CD1c-positive myeloid dendritic cell (primary cell): Measurements from ENCODE around the gene UNC5CL.
"Not testable (repeated sequence)": the region's sequence is repeated elsewhere in the genome, so short reads cannot be mapped to it uniquely, and the experiment has no call there.

Experiments used
- DNase-seq: peaks from one replicate; pipeline ENCODE4 v3.0.0-alpha.2; 2016; ENCODE audit errors: extremely low spot score

The UNC5CL gene

DNA sequence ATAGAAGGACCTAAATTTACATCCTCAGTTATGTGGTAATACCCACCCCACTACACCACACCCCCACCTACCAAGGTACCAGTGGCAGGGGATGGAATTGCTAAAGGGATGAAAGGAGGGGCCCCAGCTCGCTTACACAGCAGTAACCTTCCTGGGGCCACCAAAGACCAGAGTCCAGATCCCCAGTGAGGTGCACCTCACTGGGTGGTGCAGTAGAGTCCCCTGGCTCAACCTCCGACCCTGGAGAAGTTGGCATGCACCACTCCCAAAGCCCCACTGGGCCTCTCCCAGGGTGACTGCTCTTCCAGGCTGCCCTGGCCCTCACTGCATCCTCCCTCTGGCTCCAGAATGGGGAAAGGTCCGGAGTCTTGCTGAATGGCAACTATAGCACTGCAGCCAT lies 816 bp downstream of the UNC5CL start:
- DNase-seq = no peak

DNA sequence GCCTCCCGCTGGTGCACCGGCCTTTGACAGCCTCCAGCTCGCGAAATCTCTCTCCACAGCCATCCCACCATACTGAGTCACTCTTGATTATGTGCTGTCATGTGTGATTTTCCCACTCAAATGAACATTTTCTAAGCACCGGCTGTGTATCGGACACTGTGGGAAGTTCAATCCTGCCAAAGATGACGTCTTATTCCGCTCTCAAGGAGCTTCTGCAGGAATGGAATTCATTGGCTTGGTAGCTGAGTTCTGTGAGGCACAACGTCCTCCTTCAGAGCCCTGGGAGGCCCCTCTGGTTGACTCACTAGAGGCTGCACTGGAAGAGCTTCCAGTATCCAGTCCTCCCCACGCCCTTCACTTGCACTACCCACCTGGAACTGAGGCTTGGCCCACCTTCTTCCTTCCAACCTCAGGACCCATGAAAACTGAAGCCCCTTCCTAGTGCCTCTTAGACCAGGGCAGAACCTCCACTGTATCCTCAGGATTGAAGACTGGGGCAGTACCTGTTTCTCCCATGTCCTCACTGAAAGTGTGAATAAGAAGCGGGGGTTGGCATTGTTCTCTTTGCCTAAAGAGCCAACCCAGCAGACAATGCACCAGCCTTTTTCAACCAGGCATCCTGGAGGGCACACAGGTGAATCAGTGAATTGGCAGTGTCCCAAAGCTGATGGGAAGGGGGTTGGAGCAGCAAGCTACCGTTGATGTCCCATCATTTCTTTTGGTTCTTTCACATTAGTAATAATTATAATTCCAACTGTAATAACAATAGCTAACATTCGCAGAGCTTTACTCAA lies 1.7 kb downstream of the UNC5CL start:
- DNase-seq = no peak

DNA sequence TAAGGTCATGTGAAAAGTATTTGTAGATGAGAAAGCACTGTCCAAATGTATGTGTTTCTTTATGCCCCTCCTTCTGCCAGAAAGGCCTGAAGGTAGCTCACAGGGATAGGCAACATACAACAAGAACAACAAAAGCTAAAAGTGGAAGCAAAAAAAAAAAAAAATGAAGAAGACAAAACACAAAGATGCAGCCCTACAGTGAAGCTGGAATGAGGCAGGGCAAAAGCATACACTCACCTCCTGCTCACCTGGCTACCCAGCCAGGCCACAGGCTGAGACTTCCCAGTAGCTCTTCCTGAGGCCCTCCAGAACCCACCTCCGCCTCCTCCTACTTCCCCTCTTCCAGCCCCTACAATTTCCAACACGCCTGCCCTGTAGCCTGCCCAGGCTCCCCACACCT lies 2.4 kb downstream of the UNC5CL start:
- no peak for DNase-seq

DNA sequence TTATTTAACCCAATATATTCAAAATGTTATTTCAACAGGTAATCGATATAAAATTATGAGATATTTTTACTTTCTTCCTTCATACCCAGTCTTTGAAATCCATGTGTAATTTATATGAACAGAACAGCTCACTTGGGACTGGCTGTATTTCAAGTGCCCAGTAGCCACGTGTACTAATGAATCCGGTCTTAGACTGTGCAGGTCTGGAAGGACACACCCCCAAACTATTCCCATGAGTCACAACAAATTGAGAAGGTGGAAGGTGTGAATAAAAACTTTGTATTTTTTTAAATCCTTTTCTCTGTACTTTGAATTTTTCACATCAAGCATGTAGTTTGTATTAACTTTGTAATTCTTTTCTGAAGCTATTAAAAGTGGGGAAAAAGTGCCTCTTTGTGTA lies 2.8 kb downstream of the UNC5CL start:
- no peak for DNase-seq

DNA sequence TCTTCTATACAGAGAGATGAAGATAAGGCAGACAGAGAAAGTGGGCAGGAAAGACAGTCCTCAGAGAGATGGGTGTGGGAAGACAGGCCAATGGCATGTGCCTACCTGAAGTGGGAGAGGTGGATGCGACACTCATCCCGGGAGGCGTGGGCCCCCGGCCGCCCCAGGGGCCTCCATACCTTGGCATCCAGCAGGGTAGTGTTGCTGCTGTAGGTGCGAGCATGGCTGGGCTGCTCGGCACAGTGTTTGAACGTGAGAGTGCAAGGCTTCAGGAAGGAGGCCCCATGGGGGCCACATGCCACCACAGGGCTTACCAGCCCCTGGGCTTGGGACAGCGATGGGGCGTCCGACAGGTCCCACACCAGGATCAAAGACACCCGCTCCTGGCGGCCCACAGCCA lies 5.2 kb downstream of the UNC5CL start:
- no peak for DNase-seq

DNA sequence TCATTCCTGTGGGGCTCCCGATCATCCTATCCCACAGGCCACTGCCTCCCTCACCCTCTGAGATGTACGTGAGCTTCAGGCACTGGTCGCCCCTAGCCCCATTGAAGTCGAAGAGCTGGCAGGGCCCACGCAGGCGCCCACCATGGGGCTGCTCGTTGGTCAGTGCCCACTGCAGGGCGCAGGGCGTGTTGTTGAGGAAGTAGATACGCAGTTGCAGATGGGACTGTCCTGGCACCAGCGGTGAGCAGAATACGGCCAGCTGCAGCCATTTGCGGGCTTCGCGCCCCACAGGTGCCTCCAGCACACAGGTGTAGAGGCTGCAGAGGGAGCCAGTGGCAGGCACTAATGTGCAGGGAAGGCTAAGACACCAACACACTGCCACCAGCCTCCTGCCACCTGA lies 6.2 kb downstream of the UNC5CL start:
- DNase-seq = no peak

DNA sequence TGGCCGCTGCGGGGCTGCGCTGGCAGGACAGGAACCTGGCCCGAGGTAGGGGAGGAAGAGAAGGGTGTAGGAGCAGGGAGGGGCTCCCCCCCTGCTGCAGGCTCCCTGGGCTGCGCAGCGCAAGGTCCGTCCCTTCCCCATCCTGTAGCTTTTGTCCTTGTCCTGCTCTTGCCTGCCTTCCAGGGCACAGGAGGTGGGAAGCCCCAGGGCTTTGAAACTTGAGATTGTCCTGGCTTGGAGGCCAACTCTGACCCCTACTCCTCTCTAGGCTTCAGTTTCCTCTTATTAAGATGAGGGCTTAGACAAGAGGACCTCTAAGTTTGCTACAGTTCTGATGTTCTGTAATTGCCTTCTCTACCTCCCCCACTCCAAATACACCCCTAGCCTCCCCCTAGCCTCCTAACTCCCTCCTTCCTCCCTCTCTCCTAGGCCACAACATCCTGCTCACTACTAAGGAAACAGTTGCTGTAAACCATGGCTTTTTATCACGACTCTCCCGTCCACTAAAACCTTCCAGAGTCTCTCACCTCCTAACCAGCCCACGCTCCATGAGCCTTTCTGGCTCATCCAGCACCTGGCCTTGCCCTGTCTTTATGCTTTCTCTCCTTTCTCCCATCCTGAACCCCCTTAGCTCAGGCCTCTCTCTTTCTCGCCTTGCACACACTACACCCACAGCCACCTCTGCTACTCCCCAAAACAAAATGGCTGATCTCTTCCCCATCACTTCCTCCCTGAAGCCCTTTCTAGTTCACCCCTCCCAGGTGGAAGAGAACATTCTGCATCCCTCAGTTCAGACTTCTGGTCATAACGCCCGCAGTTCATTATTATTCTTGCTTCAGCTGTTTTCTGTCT lies 10.2 kb downstream of the UNC5CL start:
- DNase-seq = no peak

DNA sequence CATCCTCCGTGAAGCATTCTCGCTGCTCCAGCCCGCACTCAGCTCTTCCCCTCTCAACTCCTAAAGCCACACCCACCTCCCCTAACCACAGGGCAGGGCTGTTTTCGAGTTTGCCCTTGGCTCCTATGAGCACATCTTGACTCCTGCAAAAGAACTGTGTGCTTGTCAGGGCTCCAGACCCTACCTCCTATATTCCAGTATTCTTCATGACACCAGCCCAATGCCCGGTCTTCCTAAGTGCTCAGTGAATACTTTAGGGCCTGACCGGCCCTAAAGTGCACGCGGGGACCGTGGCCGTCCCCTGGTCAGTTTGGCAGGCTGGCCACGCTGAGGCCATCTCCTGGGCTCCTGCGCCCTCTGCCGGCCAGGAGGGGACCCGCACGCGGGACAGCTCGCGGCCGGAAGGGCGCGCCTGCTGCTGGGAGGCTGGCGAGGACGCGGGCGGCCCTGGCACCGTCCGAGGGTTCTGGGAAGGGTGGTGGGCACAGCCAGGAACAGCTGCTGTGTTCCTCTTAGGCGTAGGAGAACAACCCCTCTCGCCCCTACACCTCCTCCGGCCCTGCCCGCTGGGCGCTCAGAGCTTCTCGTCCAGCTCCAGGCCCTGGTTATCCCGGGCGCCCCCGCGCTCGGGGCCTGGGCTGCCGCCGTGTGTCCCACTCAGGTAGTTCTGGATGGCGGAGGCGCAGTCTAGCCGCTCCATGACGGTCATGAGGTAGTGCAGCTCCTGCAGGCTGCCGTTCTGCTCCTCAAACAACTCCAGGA lies 11.0 kb downstream of the UNC5CL start:
- peak; percentile 86 for DNase-seq

DNA sequence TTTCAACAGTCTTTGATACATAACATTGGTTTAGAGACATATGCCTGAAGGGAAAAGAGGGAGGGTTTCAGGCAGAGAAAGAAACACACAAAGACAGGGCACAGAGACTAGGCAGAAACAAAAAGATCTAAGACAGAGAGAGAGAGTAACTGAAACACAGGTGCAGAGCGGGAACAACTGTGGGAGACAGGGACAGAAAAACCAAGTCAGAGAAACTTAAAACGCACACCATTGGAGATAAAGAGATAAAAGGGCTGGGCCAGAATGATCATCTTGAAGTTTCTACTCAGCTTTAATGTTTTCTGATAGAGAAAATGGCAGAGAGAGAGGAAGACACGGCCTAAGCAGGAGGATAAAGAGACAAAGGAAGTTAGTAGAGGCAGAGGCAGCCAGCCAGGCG lies 11.8 kb downstream of the UNC5CL start:
- DNase-seq = no peak

DNA sequence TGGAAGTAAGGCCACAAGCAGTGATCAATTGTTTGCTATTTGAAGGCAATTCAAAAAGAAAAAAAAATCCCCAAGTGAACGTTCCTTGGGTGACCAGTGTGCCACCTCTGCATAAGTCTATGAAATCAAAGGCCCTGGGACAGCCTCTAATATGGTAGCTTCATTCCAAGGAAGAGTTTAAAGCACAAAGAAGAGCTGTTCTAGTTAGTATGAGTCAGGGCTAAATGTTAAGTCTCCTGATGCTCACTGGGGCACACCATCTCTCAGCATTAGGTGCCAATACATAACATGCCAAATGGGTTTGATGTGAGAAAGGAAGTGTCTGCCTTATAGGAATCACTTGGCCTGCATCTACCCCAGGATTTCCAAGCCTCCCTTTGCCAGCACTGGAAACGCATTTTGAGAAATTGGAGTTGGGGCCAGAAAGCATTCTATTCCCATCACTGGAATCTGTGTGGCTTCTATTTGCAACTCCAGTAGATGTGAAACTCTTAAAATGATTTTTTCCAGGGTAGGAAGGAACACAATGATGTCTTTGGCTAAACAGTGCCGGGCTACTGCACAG lies 13.0 kb downstream of the UNC5CL start:
- DNase-seq = no peak

DNA sequence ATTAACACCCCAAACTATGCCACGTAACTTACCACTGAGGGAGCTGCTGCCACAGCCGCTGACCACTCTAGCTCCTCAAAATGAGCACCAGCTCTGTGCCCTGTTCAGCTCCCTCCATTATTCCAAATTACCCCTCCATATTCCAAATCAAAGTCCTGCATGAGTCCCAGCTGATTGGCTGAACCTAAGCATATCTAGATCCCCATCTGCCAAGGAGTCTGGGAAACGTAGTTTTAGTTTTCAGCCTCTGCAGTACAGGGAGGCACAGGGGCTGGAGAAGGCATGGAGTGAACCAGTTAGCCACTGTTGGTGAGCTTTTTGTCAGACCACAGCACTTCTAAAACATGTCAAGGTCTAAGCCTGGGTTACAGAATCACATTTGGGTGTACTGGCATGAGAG lies 15.9 kb downstream of the UNC5CL start:
- DNase-seq = no peak

DNA sequence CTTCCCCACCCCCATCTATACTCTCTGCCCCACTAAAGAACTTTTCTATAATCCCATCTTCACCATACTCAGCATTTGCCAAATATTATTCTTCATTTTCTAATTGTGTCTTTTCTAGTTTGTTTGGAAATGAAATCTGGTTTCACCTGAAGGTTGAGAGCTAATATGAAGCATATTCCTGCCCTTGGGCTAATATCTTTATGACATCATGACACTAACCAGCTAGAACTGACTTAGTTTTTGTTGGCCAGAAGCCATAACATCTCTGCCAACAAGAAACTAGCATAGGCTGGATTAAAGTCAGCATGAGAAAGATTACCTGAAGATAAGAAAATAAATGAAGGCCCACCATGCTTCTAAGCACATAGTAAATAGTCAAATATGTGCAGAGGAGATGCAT lies 16.7 kb downstream of the UNC5CL start:
- DNase-seq = no peak

DNA sequence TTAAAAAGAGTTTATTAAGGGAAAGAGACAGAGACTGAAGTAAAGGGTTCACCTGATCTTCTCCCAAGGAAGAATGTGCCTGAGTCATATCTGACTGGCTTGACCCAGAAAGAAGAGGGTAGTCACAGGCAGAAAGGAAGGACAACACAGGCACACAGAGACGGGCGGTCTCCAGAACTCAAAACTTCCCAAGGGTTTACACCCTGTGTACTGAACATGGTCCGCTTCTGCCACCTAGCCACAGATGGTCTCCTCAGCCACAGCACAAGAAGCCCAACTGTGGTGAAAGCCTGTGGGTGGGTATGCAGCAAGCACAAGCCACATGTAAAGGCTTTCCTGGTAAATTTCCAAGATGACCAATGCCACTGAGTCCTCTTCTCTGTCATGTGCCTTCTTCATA lies 17.2 kb downstream of the UNC5CL start:
- DNase-seq = no peak

DNA sequence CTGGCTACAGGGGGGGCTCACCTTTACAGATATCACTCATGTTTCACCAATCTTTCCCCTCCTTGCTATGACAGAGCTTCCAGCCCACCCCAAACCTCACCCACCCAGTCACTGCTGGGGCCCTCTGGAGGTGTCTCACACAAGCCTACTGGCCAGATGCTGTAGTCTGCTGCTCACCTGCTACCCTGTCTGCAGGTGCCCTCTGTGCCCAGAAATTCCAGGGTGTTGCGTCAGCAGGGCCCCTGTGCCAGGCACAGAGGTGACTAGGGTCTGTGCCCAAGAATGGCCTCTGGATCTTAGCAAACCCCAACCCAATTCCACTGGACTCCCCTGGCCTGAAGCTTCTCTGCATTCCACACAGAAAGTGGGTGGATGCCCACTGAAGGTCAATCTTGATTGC lies 21.4 kb downstream of the UNC5CL start:
- DNase-seq = no peak

DNA sequence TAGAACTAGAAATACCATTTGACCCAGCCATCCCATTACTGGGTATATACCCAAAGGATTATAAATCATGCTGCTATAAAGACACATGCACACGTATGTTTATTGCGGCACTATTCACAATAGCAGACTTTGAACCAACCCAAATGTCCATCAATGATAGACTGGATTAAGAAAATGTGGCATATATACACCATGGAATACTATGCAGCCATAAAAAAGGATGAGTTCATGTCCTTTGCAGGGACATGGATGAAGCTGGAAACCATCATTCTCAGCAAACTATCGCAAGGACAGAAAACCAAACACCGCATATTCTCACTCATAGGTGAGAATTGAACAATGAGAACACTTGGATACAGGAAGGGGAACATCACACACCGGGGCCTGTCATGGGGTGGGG lies 23.2 kb downstream of the UNC5CL start:
- DNase-seq = not testable (repeated sequence)

DNA sequence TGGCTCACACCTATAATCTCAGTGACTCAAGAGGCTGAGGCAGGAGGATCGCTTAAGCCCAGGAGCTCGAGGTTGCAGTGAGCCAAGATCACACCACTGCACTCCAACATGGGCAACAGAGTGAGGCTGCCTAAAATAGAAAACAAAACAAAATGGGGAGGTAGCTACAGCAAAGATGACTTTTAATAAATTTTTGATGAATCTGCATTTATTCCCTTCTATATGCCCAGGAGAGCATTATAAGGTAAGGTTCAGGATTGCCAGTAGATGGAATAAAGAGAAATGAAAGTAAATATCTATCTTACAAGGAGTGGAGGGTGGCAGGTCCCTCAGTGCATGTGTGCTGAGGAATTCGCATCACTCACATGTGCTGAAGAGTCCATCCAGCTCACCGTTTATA lies 24.2 kb downstream of the UNC5CL start:
- no peak for DNase-seq

DNA sequence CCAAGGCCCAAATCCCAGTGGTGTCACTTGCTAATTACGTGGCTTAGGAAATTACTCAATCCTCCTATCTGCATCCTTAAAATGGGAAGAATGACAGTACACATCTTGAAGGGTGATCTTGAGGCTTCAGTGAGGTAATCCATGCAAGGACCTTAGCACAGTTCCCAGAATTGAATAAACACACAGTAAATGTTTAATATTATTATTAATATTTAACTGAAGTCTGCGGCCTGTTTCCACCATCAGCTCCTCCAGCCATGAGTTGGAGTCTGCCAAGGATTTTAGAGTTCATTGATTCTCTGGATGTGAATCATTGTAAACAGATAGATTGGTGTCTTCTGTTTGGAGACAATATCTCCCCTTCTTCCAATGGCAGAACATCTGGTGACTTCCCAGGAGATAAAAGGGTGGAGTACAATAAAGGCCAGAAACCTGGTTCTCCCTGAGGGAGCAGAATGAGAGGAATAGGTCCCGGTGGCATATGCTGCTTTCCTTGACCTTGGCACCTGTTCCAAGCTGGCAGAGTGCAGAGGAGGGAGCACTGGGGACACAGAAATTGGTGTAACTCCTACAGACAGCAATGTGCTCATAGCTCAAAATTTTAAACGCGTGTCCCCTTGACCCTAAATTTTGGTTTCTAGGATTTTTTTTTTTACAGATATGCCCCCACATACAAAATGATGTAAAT lies 25.4 kb downstream of the UNC5CL start:
- DNase-seq = no peak

DNA sequence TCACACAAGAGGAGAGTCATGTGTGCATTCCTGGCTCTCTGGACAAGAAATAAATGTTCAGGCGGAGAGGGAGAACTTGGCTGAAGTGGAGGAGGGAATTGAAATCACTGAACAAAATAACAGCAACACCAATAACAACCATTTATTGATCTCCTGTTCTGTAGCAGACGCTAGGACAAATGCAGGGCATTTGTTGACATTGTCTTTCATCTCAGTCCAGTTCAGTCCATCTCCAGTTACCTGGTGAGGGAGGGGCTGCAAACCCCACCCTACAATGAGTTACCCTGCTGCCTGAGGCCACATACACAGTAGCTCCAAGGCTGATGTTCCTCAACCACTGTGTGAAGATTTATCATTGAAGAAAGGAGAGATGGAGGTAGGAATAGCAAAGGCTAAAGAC lies 27.3 kb downstream of the UNC5CL start:
- DNase-seq = no peak

DNA sequence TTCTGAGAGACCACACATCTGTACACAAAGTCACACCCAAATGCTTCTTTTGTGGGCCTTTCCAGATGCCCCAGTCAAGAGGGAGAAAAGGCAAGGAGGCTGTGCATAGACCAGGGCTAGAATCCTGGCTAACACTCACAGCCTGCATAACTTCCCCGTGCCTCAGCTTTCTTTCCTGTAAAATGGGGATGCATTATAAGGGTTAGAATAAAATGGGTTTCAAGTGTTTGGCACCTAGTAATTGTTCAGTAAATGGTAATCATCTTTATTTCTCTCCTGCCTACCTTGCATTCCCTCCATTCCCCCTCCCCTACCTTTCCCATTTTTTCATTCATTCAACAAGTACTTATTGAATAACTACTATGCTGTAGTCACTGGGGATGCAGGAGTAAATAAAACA lies 29.4 kb downstream of the UNC5CL start:
- DNase-seq = no peak

DNA sequence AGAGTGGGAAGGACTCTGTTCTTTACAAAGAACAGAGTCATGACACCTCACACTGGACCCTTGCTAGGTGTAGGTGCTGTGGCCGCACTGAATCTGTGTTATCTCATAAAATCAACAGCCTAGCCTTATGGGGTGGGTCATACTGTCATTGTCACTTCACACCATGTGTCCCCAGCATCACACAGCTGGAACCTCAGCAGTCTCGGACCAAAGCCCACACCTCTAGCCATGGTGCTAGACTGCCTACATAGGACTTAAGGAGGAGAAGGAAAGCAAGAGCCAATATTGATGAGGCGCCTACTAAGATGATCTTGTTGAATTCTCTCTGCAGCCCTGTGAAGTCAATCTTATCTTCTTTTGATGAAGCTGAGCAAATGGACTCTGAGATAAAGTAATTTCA lies 31.0 kb downstream of the UNC5CL start:
- no peak for DNase-seq

DNA sequence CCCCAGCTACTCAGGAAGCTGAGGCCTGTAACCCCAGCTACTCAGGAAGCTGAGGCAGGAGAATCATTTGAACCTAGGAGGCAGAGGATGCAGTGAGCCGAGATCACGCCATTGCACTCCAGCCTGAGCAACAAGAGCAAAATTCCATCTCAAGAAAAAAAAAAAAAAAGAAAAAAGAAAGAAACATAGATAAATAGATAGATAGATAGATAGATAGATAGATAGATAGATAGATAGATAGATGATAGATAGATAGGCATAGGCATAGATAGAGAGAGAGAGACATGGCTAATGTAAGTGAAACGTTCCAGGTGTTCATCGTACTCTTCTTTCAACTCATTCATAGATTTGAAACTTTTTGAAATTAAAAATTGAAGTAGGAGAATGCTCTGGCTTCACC lies 32.0 kb downstream of the UNC5CL start:
- DNase-seq = not testable (repeated sequence)

DNA sequence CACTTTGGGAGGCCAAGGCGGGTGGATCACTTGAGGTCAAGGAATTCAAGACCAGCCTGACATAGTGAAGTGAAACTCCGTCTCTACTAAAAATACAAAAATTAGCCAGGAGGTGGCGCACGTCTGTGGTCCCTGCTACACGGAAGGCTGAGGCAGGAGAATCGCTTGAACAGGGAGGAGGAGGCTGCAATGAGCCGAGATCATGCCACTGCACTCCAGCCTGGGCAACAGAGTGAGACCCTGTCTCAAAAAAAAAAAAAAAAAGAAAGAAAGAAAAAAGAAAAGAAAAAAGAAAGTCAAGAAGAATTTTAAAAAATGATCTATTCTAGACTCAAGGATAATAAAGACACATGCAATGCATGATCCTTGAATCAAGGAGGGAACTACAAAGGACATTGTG lies 32.8 kb downstream of the UNC5CL start:
- DNase-seq = peak; percentile 78
